TTC549 (cell line): ENCODE measurements around the gene FAAP100.
"Not testable (repeated sequence)": the region's sequence is repeated elsewhere in the genome, so short reads cannot be mapped to it uniquely, and the experiment has no call there.

Experiments
- FAIRE-seq: peaks from 2 replicates; lab custom pipeline; 2012; peaks lifted over from hg19 to GRCh38; lab: Jason Lieb, UNC

FAAP100 gene

DNA sequence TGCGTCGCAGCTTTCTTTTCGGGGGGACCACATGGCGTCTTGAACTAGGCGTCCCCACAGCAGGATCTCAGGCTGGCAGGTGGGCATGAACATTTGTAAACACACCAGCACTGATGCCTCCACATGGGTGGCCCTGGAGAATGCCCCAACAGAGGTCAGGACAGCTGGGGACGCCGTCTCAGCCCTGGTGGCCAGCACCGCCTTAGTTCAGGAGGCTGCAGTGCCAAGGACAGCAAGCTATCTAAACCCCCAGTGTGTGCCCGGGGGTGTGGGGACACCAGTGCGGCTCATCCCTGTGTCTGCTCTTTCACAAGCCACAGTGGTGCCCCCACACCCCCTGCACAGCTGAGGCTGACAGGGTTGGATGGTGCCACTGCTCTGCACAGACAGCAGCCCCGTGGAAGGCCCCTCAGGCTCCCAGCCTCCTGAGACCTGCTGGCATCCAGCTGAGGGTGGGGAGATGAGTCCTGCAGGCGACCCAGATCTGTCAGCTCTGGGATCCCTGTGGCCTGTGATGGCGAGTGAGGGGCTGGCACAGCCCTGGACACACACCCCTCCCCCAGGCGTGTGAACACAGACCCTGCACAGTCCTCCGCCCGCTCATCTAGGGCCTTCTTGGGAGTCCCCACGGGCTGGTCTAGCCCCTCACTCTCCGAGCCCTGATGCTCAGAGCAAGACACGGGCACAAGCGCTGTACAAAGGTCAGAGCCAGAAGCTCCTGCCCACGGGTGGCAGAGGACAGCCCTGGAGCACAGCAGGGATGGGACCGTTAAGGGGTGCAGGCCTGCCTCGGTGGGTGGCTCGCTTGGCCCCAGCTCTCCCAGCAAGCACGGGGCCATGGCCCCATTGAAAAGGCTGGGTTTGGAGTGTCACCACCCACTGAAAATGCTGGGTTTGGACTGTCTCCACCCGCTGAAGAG is 13.2 kb downstream of the FAAP100 start:
- FAIRE-seq = no peak

DNA sequence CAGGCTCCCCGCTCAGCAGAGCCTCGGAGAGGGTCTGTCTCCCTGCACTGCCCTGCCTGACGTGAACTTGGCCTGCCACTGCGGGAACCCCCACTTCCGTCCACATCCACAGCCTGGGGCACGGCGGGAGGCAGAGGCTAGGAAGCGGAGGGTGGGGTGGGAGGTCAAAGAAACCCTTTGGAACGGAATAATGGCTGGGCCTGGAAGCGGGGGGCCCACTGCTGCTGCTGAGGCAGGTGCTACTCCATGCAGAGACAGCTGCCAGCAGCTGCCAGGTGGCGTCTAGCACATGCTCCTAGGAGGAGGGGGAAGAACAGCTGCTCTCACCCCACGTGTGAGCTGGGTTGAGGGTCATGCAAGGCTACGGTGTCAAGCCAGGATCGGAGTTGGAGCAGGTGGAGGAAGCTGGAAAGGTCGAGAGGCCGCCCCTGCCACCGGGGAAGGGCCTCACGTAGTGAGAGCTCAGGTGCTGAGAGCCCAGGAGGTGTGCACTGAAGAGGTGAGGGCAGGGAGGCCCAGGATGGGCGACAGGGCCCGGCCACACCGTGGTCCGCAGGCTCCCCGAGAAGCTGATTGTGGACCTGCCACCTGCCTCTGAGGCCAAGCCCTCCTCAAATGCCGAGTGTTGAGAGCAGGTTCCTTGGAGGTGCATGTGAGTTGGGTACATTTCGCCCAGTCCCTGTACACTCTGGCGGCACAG is 14.1 kb downstream of the FAAP100 start:
- no peak for FAIRE-seq

DNA sequence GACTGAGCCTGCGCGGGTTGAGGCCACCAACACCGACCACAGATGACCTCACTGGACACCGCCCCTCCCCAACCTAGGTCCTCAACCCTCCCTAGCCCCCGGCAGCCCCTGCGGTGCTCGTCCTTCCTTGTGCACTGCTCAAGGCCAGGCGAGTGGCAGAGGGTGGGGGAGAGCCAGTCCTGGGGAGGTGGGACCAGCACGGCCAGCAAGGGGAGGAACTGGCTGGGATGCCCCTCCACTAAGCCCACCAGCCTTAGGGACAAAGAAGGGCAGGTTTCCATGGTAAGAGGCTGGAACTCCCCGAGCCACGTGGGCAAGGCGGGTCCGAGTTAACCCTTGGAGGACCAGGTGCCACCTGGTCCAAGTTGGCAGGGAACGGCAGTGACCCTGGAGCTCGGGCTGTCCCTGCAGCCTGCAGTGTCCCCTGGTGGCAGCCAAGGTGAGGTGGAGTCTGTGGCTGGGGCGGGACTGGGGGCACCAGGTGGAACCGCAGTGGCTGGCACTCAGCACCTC is 14.8 kb downstream of the FAAP100 start:
- no peak for FAIRE-seq

DNA sequence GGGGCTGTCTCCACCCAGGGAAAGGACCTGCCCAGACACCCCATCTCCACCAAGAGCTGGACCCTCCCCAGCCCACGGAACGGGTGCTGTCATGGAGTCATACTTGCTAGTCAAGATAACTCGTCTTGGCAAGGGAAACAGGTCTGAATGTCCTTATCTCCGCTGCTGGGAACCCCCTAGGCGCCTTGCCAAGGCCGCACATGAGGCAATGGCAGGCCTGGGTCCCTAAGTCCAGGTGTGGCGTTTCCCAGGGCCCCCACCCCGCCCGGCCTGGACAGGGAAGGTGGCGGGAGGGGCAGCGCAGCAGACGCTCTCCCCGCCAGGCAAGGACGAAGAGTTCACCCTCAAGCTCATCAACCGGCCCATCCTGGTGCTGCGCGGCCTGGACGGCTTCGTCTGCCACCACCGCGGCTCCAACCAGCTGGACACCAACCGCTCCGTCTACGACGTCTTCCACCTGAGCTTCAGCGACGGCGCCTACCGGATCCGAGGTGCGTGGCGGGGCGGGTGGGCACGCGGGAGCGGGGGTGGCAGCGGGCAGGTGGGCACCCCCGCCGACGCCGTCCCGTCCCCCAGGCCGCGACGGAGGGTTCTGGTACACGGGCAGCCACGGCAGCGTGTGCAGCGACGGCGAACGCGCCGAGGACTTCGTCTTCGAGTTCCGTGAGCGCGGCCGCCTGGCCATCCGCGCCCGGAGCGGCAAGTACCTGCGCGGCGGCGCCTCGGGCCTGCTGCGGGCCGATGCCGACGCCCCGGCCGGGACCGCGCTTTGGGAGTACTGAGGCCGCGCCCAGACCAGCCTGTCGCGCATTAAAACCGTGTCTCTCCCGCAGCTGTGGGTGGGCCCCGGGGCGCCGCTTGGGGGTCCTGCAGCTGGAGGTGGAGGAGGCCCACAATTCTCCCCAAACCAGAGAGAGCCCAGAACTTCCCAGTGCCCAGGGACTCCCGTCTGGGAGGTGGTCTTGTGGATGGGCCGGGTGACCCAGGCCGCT is 15.6 kb downstream of the FAAP100 start:
- FAIRE-seq = no peak

DNA sequence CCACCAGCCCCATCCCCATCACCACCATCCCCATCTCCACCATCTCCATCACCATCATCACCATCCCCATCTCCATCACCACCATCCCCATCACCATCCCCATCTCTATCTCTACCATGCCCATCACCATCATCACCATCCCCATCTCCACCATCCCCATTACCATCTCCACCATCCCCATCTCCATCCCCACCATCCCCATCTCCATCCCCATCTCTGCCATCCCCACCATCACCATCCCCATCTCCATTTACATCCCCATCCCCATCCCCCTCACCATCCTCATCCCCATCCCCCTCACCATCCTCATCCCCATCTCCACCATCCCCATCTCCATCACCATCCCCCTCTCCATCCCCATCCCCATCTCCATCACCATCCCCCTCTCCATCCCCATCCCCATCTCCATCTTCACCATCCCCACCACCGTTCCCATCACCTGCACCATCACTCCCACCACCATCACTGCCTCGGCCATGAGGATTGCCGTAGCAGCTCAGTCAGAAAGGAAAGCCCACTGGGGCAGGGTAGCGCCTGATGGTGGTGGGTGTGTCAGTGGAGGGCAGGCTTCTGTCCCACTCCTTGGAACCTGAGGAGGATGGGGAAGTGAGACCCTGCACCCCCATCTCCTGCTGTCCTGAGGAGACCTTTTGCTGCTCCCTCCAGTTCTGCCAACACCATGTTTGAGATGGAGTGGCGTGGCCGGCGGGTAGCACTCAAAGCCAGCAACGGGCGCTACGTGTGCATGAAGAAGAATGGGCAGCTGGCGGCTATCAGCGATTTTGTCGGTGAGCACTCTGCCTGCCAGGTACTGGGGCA is 16.5 kb downstream of the FAAP100 start:
- FAIRE-seq = no peak

DNA sequence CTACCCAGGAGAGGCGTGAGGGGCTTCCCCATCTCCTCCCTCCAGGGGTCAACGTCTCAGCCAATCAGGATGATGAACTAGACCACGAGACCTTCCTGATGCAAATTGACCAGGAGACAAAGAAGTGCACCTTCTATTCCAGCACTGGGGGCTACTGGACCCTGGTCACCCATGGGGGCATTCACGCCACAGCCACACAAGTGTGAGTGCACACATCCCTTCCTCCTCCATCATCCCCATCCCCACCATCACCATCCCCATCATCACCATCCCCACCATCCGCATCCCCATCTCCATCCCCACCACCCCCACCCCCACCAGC is 17.2 kb downstream of the FAAP100 start:
- no peak for FAIRE-seq

DNA sequence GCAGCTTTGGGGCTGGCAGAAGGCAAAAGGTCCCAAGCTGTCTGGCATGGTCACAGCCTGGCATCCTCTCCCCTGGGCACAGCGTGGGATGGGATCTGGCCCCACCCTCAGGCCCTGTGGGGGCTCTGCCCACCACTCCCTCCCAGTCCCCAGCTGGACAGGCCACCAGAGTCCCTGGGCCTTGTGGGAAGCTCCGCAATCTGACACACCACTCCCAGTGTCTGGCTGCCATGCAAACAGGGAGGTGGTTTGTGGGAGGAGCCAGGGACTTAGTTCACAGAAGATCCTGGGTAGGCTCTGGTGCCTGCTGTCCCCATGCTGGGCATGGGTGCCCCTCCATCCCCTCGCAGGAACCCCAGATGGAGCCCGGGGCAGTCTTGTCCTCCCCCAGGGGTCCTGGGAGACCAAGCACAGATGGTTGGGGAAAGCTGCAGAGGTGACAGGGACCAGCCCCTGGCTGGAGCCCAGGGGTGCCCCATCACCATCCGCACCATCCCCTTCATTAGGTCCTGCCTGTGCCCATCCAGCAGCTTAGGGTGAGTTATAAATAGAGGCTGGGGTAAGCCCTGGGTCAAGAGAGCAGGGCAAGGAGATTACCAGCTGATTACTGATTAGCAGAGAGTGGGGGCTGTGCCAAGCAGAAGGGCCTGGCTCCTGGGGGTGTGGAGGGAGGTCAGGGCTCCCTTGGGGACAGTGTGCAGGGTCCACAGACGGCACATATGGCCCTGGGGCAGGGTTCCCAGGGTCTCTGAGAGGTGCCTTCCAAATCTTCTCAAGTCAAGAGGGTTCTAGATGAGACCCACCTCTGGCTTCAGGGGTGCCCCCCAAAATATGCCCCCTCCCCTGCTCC is 17.8 kb downstream of the FAAP100 start:
- no peak for FAIRE-seq

DNA sequence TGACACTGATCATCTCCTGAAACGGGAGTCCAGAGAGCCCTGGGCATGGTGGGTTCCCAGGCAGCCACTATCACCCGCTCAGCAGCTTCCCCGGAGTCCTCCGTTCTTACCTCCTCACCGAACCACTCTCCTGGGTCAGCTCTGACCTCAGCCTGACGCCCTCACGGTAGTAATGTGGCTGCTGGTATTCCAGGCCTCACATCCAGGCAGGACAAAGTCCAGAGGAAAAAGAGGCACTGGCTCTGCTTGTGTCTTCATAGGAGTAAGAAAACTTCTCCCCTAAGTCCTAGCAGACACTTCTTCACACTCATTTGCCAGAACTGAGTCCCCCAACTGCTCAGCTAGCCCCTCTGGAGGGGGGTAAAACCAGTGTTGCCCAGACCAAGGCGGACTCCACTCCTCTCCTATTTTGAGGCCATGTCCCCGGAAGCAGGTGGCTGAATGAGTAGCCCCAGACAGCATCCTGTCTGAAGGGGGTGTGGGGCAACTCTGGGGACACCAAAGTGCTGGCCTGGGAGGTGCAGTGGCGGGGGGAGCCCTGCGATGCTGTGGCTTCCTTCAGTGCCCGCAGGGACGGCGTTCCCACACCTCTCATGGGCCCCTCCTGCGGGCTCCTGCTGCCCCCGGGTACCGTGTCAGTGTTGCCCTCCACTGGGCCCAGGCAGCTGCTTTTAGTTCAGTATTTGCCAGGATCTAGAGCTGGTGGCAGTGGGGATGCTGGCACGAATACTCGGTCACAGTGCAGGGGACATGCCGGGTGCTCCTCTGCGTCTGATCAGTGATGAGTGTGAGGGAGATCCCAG is 18.6 kb downstream of the FAAP100 start:
- FAIRE-seq = no peak

DNA sequence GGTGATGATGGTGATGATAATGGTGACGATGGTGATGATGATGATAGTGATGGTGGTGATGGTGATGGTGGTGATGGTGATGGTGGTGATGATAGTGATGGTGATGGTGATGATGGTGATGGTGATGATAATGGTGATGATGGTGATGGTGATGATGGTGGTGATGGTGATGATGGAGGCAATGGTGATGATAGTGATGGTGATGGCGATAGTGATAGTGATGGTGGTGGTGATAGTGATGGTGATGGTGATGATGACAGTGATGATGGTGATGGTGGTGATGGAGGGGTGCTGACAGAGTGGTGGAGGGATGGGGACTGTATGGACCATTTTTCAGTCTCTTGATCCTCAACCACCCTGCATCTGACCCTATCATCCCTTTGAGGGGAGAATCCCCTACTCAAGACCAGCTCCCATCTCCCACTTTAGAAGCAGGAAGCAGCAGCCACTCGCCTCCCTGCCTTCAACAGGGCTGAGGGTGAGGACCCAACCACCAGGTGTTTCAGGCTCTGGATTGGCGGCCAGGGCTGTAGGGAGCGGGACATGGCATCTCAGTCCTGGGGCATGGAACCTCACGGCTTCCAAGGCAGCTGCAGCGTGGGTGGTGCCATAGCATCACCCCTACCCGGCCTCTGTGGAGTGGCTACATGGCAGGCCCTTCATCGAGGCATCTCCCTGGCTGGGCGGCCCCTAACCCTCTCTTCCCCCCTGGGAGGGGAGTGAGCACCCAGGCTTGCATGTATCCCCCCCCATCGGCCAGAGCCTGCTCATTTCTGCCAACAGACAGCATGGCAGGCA is 19.5 kb downstream of the FAAP100 start:
- no peak for FAIRE-seq

DNA sequence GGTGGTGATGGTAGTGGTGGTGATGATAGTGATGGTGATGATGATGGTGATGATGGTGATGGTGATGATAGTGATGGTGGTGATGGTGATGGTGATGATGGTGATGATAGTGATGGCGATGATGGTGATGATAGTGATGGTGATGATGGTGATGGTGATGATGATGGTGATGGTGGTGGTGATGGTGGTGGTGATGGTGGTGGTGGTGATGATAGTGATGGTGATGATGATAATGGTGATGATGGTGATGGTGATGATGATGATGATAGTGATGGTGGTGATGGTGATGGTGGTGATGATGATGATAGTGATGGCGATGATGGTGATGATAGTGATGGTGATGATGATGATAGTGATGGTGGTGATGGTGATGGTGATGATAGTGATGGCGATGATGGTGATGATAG is 20.2 kb downstream of the FAAP100 start:
- FAIRE-seq = not testable (repeated sequence)

DNA sequence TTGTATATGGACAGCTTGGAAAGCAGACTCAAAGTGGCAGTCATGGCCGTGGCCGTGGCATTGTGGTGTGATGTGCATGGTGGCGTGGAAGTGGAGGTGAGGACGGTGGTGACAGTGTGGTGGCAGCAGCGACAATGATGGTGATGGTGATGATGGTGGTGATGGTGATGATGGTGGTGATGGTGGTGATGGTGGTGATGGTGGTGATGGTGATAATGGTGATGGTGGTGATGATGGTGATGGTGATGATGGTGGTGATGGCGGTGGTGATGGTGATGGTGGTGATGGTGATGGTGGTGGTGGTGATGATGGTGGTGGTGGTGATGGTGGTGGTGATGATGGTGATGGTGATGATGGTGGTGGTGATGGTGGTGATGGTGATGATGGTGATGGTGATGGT is 21.1 kb downstream of the FAAP100 start:
- not testable (repeated sequence) for FAIRE-seq

DNA sequence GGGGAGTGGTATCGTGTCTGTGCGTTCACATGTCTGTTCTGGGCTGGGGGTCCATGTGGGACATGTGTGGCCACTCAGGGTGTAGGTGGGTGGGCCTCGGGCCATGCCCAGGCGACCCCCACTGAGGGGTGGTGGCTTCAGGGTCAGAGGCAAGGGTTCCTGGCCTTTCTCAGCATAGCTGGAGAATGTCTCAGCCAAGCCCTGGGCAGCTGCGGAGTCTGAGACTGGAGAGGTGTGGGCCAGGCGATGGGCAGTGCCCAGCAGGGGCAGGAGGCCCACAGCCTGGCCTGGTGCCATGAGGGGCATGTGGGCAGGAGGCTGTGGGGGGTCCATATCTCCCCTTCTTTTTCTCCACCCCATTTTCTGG is 22.7 kb downstream of the FAAP100 start:
- no peak for FAIRE-seq

DNA sequence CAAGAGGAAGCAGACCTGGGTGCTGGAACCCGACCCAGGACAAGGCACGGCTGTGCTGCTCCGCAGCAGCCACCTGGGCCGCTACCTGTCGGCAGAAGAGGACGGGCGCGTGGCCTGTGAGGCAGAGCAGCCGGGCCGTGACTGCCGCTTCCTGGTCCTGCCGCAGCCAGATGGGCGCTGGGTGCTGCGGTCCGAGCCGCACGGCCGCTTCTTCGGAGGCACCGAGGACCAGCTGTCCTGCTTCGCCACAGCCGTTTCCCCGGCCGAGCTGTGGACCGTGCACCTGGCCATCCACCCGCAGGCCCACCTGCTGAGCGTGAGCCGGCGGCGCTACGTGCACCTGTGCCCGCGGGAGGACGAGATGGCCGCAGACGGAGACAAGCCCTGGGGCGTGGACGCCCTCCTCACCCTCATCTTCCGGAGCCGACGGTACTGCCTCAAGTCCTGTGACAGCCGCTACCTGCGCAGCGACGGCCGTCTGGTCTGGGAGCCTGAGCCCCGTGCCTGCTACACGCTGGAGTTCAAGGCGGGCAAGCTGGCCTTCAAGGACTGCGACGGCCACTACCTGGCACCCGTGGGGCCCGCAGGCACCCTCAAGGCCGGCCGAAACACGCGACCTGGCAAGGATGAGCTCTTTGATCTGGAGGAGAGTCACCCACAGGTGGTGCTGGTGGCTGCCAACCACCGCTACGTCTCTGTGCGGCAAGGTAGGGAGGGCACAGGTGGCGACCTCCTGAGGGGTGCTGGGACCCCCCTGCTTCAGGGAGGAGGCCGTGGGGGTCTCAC is 23.3 kb downstream of the FAAP100 start:
- no peak for FAIRE-seq

DNA sequence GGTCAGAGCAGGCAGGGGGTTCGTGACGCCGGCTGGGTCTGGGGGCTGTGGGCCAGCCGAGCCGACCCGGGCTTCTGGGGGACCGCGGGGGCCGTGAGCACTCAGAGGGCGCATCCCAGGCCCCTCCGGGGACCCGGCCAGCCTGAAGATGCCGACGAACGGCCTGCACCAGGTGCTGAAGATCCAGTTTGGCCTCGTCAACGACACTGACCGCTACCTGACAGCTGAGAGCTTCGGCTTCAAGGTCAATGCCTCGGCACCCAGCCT is 23.8 kb downstream of the FAAP100 start:
- FAIRE-seq = no peak

DNA sequence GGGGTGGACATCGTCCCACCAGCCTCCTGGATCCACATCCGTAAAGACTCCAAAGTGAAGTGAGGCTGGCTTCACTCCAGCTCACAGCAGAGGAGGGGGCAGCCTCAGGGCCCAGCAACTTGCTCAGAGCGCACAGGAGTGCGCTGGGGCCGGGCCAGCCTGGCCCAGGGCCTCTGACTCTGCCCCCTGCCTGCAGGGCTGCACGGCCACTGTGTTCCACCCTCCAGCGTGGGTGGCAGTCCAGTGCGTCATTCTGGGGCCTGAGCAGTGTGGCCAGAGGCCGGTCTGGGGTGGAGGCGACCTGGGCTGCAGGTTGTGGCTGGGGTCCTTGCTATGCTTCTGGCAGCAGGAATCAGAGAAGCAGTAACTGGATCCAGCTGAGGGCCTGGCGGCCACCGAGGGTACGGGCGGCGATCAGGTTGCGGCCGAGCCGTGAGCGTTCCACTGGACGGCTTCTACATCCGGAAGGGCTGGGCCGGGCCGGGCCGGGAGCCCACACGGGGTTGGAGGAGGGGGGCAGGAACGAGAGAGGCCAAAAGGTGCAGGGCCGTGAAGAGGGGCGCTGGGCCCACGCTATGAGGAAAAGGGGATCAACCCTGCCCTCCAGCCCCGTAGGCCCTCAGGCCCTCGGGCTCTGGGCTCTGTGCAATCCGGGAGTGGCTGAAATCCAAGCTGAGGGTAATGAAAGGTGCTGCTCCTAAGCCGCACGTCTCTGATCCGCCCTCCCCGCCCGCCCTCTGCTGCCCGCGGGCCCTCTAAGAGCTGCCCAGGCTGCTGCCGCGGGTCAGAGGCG is 24.4 kb downstream of the FAAP100 start, which contains the start of gene FSCN2:
Gene FSCN2, plus strand, starts transcription at position 787 of the 793 bp plus-strand sequence. CDS start 155 bp downstream, outside the sequence.
- no peak for FAIRE-seq

DNA sequence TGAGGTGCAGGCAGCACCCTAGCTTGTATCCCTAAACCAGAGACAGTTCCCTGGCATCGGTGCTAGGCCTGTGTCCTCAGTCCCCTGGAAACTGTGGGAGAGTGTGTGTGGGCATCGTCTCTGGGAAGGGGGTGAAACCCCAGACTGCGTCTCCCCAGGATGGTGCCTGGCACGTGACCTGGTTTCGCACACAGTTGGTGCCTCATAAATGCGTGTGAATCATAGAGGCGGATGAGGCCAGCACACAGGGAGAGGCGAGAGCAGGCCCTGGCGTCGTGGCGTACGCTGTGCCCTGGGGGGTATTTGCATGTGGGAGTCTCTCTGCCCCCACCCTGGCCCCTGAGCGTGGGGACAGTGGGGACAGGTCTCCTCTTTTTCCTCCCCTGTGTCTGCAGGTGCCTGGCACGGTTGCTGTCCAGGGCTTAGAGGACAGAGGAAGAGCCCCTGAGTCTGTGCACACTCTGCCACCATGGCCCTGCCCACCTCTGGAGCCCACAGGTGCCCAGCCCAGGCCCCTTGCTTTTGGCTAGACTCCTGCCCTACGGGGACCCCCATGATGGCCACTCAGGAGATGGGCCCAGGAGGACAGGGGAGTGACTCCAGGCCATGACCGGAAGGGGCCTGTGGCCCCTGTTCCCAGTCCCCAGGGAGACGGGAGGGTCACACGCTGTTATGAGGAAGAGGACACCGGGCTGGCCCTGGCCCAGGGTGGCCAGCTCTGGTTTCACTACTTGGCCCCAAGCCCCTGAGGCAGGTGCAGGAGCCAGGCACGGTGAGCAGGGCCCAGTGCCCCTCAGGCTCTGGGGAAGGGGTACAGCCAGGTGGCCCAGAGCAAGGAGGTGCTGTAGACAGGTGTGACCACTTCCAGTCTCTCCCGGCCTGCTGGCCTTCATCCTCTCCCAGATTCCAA is 25.2 kb downstream of the FAAP100 start:
- no peak for FAIRE-seq
